ENCODE results near the gene CTU1. TPM values are rescaled to one million over a fixed set of nuclear protein-coding genes. Genes with fewer than 3 reads are reported as not detected.

CTU1 gene
- total and polyA plus RNA-seq, 2 experiments from 2014 or later: 9.4 to 13.5 TPM

GRCh38 chr19:51089786-51090185, 18.4 kb downstream of the CTU1 start:
- no peak for DNase-seq (ENCODE audit: low read depth in 1 of 2, low spot score in 1 of 2)
- Histone ChIP-seq H3K4me1 (ENCODE audit: low read depth) (no peaks in the 10 kb centered on the region), H3K36me3 (no peaks in the 10 kb centered on the region), H3K9me3 (ENCODE audit: low read depth) (no peaks in the 10 kb centered on the region), H3K27me3 (no peaks in the 10 kb centered on the region), H3K4me3 (no peak overlapping the region), H3K27ac (no peak overlapping the region)
- no peak for TF ChIP-seq CTCF (IDR thresholded peaks at IDR 0.05; ENCODE audit: low read depth, low read length)

- Histone ChIP-seq H3K4me1 (ENCODE audit: low read depth) (no peaks in the 10 kb centered on the region), H3K36me3 (no peaks in the 10 kb centered on the region), H3K4me3 (no peak overlapping the region), H3K27ac (no peak overlapping the region), H3K9me3 (ENCODE audit: low read depth) (no peaks in the 10 kb centered on the region), H3K27me3 (peaks cover 4% of the 10 kb centered on the region)
- no peak for DNase-seq (ENCODE audit: low read depth in 1 of 2, low spot score in 1 of 2)
- TF ChIP-seq CTCF (IDR thresholded peaks at IDR 0.05; ENCODE audit: low read depth, low read length): no peak
Observed at GRCh38 chr19:51086153-51086850, 21.9 kb downstream of the CTU1 start.

GRCh38 chr19:51084505-51084904, 23.7 kb downstream of the CTU1 start:
- Histone ChIP-seq H3K4me3 (no peak overlapping the region), H3K4me1 (ENCODE audit: low read depth) (no peaks in the 10 kb centered on the region), H3K36me3 (no peaks in the 10 kb centered on the region), H3K27me3 (peaks cover 4% of the 10 kb centered on the region), H3K27ac (no peak overlapping the region), H3K9me3 (ENCODE audit: low read depth) (no peaks in the 10 kb centered on the region)
- no peak for TF ChIP-seq CTCF (IDR thresholded peaks at IDR 0.05; ENCODE audit: low read depth, low read length)
- no peak for DNase-seq (ENCODE audit: low read depth in 1 of 2, low spot score in 1 of 2)

GRCh38 chr19:51083783-51084182, 24.4 kb downstream of the CTU1 start:
- H3K36me3 ChIP-seq: no peaks in the 10 kb centered on the region

GRCh38 chr19:51083181-51083580, 25.0 kb downstream of the CTU1 start:
- H3K9me3 ChIP-seq (ENCODE audit: low read depth): no peaks in the 10 kb centered on the region
- H3K36me3 ChIP-seq: no peaks in the 10 kb centered on the region
- no peak overlapping the region for H3K4me3 ChIP-seq
- no peak overlapping the region for H3K27ac ChIP-seq
- TF ChIP-seq CTCF (IDR thresholded peaks at IDR 0.05; ENCODE audit: low read depth, low read length): no peak
- H3K4me1 ChIP-seq (ENCODE audit: low read depth): no peaks in the 10 kb centered on the region
- no peak for DNase-seq (ENCODE audit: low read depth in 1 of 2, low spot score in 1 of 2)
- peaks cover 4% of the 10 kb centered on the region for H3K27me3 ChIP-seq

More at GRCh38 chr19:51083783-51084182, 24.4 kb downstream of the CTU1 start:
- Histone ChIP-seq H3K4me1 (ENCODE audit: low read depth) (no peaks in the 10 kb centered on the region), H3K4me3 (no peak overlapping the region), H3K27me3 (peaks cover 4% of the 10 kb centered on the region), H3K9me3 (ENCODE audit: low read depth) (no peaks in the 10 kb centered on the region), H3K27ac (no peak overlapping the region)
- TF ChIP-seq CTCF (IDR thresholded peaks at IDR 0.05; ENCODE audit: low read depth, low read length): no peak
- no peak for DNase-seq (ENCODE audit: low read depth in 1 of 2, low spot score in 1 of 2)
